Stomach (tissue), 4 donors: ENCODE results near the gene CDC16.

Experiments used
- CTCF ChIP-seq, 7 experiments: fragments of 450-650 bp in 4 of 7; fragments of 200-600 bp in 3 of 7; sonication (generic) in 3 of 7; IDR thresholded peaks; one replicate each; pipeline ENCODE4 v1.5.1; 2016 to 2019; ENCODE audit warnings: antibody characterized with exemption in 7 of 7, control low read depth in 2 of 7, mild to moderate bottlenecking in 1 of 7
- EP300 ChIP-seq: sonication (generic); formaldehyde crosslinking; IDR thresholded peaks from one replicate; pipeline ENCODE4 v1.6.1; 2017; ENCODE audit warnings: antibody characterized with exemption
- POLR2A ChIP-seq, 4 donors: fragments of 450-650 bp; IDR thresholded peaks; one replicate each; pipeline ENCODE4 v1.6.1; 2016; ENCODE audit warnings: antibody characterized with exemption in 4 of 4, control low read depth in 2 of 4, mild to moderate bottlenecking in 1 of 4, moderate library complexity in 1 of 4
- POLR2AphosphoS5 ChIP-seq, 3 donors: sonication (generic); formaldehyde crosslinking; IDR thresholded peaks; one replicate each; pipeline ENCODE4 v1.6.1; 2016; ENCODE audit warnings: antibody characterized with exemption in 3 of 3

- no peak for TF ChIP-seq CTCF (IDR thresholded peaks at IDR 0.05)
- no peak for TF ChIP-seq POLR2AphosphoS5 (IDR thresholded peaks at IDR 0.05)
- no peak for TF ChIP-seq POLR2A (IDR thresholded peaks at IDR 0.05)
- TF ChIP-seq EP300 = no peak
Observed at GRCh38 chr13:114309806-114310410, 75.2 kb downstream of the CDC16 start.
